H9 (cell line): ENCODE measurements around the gene DCST2. TPM values are rescaled to one million over a fixed set of nuclear protein-coding genes. Genes with fewer than 3 reads are reported as not detected.

Experiments used
- DNase-seq: peaks from one replicate; pipeline ENCODE4 v3.0.0-alpha.2; 2017
- H2AFZ ChIP-seq: one replicate; pipeline ENCODE4 v1.6.1; 2013; ENCODE audit warnings: mild to moderate bottlenecking, low read length, control low read depth, moderate library complexity
- H2AK5ac ChIP-seq: 2 replicates; pipeline ENCODE4 v1.6.1; 2013; ENCODE audit warnings: low read length, control low read depth, mixed read lengths; ENCODE audit not compliant: insufficient read length
- H2BK120ac ChIP-seq: one replicate; pipeline ENCODE4 v1.6.1; 2013; ENCODE audit warnings: low read depth, mild to moderate bottlenecking, low read length, control low read depth, inconsistent platforms; ENCODE audit not compliant: poor library complexity, severe bottlenecking
- H2BK12ac ChIP-seq: 2 replicates; pipeline ENCODE4 v1.6.1; 2013; ENCODE audit warnings: low read length, control low read depth, mixed read lengths, low read depth; ENCODE audit not compliant: insufficient read length
- H2BK15ac ChIP-seq: 2 replicates; pipeline ENCODE4 v1.6.1; 2013; ENCODE audit warnings: low read depth, low read length, control low read depth
- H2BK20ac ChIP-seq: one replicate; pipeline ENCODE4 v1.6.1; 2013; ENCODE audit warnings: low read depth, mild to moderate bottlenecking, low read length, control low read depth, inconsistent platforms; ENCODE audit not compliant: poor library complexity, severe bottlenecking
- H2BK5ac ChIP-seq: 2 replicates; pipeline ENCODE4 v1.6.1; 2013; ENCODE audit warnings: low read length, control low read depth, mixed read lengths; ENCODE audit not compliant: insufficient read length
- H3K14ac ChIP-seq: 2 replicates; pipeline ENCODE4 v1.6.1; 2013; ENCODE audit warnings: low read length, control low read depth; ENCODE audit not compliant: insufficient read depth
- H3K18ac ChIP-seq: 2 replicates; pipeline ENCODE4 v1.6.1; 2013; ENCODE audit warnings: low read depth, mild to moderate bottlenecking, mixed read lengths, low read length, control low read depth; ENCODE audit not compliant: insufficient read length
- H3K23ac ChIP-seq: 2 replicates; pipeline ENCODE4 v1.6.1; 2013; ENCODE audit warnings: low read length, control low read depth, mixed read lengths, low read depth; ENCODE audit not compliant: insufficient read length
- H3K23me2 ChIP-seq: 2 replicates; pipeline ENCODE4 v1.6.1; 2013; ENCODE audit warnings: low read depth, mild to moderate bottlenecking, mixed read lengths, low read length, control low read depth; ENCODE audit not compliant: insufficient read length, poor library complexity, severe bottlenecking
- H3K27ac ChIP-seq: 2 replicates; pipeline ENCODE4 v1.5.1; 2013; ENCODE audit warnings: low read length, control low read depth, mixed read lengths, low read depth; ENCODE audit not compliant: insufficient read length
- H3K27me3 ChIP-seq: 2 replicates; pipeline ENCODE4 v1.6.1; 2013; ENCODE audit warnings: low read length, control low read depth, inconsistent platforms; ENCODE audit not compliant: insufficient read depth
- H3K4ac ChIP-seq: 2 replicates; pipeline ENCODE4 v1.6.1; 2013; ENCODE audit warnings: low read depth, mild to moderate bottlenecking, control low read depth, inconsistent platforms, low read length, moderate library complexity
- H3K4me1 ChIP-seq: 2 replicates; pipeline ENCODE4 v1.6.1; 2013; ENCODE audit warnings: low read length, control low read depth, inconsistent platforms; ENCODE audit not compliant: insufficient read depth
- H3K4me2 ChIP-seq: 2 replicates; pipeline ENCODE4 v1.6.1; 2013; ENCODE audit warnings: low read length, control low read depth, mixed read lengths; ENCODE audit not compliant: insufficient read length, insufficient read depth
- H3K56ac ChIP-seq: 2 replicates; pipeline ENCODE4 v1.6.1; 2013; ENCODE audit warnings: low read depth, mild to moderate bottlenecking, mixed read lengths, low read length, control low read depth; ENCODE audit not compliant: insufficient read length
- H3K79me1 ChIP-seq: 2 replicates; pipeline ENCODE4 v1.6.1; 2013; ENCODE audit warnings: low read depth, mild to moderate bottlenecking, moderate library complexity, low read length, control low read depth, inconsistent platforms; ENCODE audit not compliant: insufficient read depth, poor library complexity, severe bottlenecking
- H3K79me2 ChIP-seq: 2 replicates; pipeline ENCODE4 v1.6.1; 2013; ENCODE audit warnings: low read length, control low read depth, inconsistent platforms; ENCODE audit not compliant: insufficient read depth
- H3K9ac ChIP-seq: 2 replicates; pipeline ENCODE4 v1.6.1; 2013; ENCODE audit warnings: low read length, control low read depth, mixed read lengths; ENCODE audit not compliant: insufficient read length; ENCODE audit errors: extremely low read depth
- H3K9me3 ChIP-seq: one replicate; pipeline ENCODE4 v1.6.1; 2013; ENCODE audit warnings: low read depth, low read length, inconsistent platforms; ENCODE audit not compliant: control insufficient read depth
- H3T11ph ChIP-seq: one replicate; pipeline ENCODE4 v1.6.1; 2013; ENCODE audit warnings: mild to moderate bottlenecking, low read length, control low read depth, inconsistent platforms
- H4K20me1 ChIP-seq: one replicate; pipeline ENCODE4 v1.6.1; 2013; ENCODE audit not compliant: control insufficient read depth, insufficient read length, insufficient read depth
- H4K5ac ChIP-seq: 2 replicates; pipeline ENCODE4 v1.6.1; 2013; ENCODE audit warnings: low read depth, mild to moderate bottlenecking, mixed read lengths, low read length, control low read depth; ENCODE audit not compliant: insufficient read length
- H4K8ac ChIP-seq: replicated peaks from 2 replicates; pipeline ENCODE4 v1.6.1; 2013; ENCODE audit warnings: low read length, control low read depth, mixed read lengths, low read depth; ENCODE audit not compliant: insufficient read length
- H4K91ac ChIP-seq: 2 replicates; pipeline ENCODE4 v1.6.1; 2013; ENCODE audit warnings: low read depth, mild to moderate bottlenecking, moderate library complexity, mixed read lengths, low read length, control low read depth; ENCODE audit not compliant: insufficient read length
- H3K27ac Mint-ChIP-seq, 3 experiments: 2 replicates in 2 of 3; 3 replicates in 1 of 3; pipeline ENCODE4 v1.8.0; 2020 to 2021; ENCODE audit warnings: mixed read lengths in 3 of 3, mild to moderate bottlenecking in 1 of 3, moderate library complexity in 1 of 3
- H3K27me3 Mint-ChIP-seq: 2 replicates; pipeline ENCODE4 v1.8.0; 2021; ENCODE audit warnings: low read depth, mild to moderate bottlenecking, moderate library complexity, mixed read lengths
- H3K36me3 Mint-ChIP-seq, 3 experiments: 2 replicates in 2 of 3; 3 replicates in 1 of 3; pipeline ENCODE4 v1.8.0; 2020 to 2021; ENCODE audit warnings: low read depth in 3 of 3, mixed read lengths in 3 of 3; ENCODE audit not compliant: insufficient read depth in 1 of 3
- H3K4me1 Mint-ChIP-seq, 2 experiments: 2 replicates each; pipeline ENCODE4 v1.8.0; 2020; ENCODE audit warnings: mixed read lengths in 2 of 2
- H3K4me3 Mint-ChIP-seq, 2 experiments: 2 replicates in 1 of 2; 3 replicates in 1 of 2; pipeline ENCODE4 v1.8.0; 2020 to 2021; ENCODE audit warnings: mild to moderate bottlenecking in 2 of 2, mixed read lengths in 2 of 2, moderate library complexity in 1 of 2
- H3K9me3 Mint-ChIP-seq, 2 experiments: 2 replicates in 1 of 2; 3 replicates in 1 of 2; pipeline ENCODE4 v1.8.0; 2020; ENCODE audit warnings: mild to moderate bottlenecking in 2 of 2, mixed read lengths in 2 of 2, moderate library complexity in 1 of 2
- CTCF ChIP-seq: fragments of 200-600 bp; sonication (generic); conservative IDR thresholded peaks from 3 replicates; pipeline ENCODE4 v1.8.0; 2021; ENCODE audit warnings: antibody characterized with exemption, mild to moderate bottlenecking
- WGBS: extraction: QIAGEN DNeasy Blood & Tissue Kit; methylation state at CpG from one replicate; pipeline ENCODE4 v1.1.7; 2013; ENCODE audit warnings: missing lambda C conversion rate, low lambda C conversion rate, mixed read lengths; ENCODE audit not compliant: insufficient read length; ENCODE audit errors: extremely low coverage; 5-methylcytosine and 5-hydroxymethylcytosine counted together
- total RNA-seq: library from RNA; stranded (reverse); gene quantifications from 2 replicates; pipeline ENCODE4 v1.2.1, GENCODE V29; 2021

DCST2 gene
- total RNA-seq, 1 experiment from 2014 or later = 0.35 TPM

DNA sequence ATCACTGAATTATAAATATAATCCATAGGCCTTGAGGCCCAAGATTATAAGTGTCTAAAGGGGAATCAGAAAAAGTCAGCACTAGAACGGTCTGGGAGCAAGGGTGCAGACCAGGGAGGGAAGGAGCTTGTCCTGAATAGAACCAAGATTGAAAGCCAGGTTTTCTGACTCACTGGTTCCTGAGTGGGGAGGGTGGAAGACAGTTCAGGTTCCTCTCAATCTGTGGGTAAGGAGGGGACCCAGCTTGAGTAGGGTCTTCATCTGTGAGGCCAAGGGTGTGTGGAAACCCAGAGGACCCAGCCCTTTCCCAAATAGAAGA, 39.4 kb downstream of the DCST2 start:
- H3K14ac ChIP-seq = no peak overlapping the region
- Mint-ChIP-seq H3K4me1 (peaks cover 8 to 20% of the 10 kb centered on the region in 2 experiments), H3K36me3 (peaks cover 12 to 23% (median 20%) of the 10 kb centered on the region in 3 experiments; a peak in 6 of 7 replicates), H3K4me3 (no peak overlapping the region), H3K27ac (no peak overlapping the region), H3K9me3 (peaks cover 0 to 2% of the 10 kb centered on the region in 2 experiments; a peak in 2 of 5 replicates), H3K27me3 (peaks cover 3% of the 10 kb centered on the region)
- no peaks in the 10 kb centered on the region for H3K9me3 ChIP-seq
- no peak overlapping the region for H3K23ac ChIP-seq
- H2BK20ac ChIP-seq = no peak overlapping the region
- H3K79me2 ChIP-seq = no peaks in the 10 kb centered on the region
- no peak overlapping the region for H2BK5ac ChIP-seq
- no peak overlapping the region for H2BK15ac ChIP-seq
- no peak overlapping the region for H3K9ac ChIP-seq
- no peak overlapping the region for H4K5ac ChIP-seq
- no peaks in the 10 kb centered on the region for H4K20me1 ChIP-seq
- no peak overlapping the region for H3K18ac ChIP-seq
- no CpG with 5 or more reads among the region's 1 CpG for WGBS
- no peak overlapping the region for H3K4ac ChIP-seq
- H3K4me1 ChIP-seq = no peaks in the 10 kb centered on the region; the same call in 1 of the 2 replicates
- no peak overlapping the region for H2BK120ac ChIP-seq
- no peaks in the 10 kb centered on the region for H3K27me3 ChIP-seq
- no peak overlapping the region for H3K56ac ChIP-seq
- no peak overlapping the region for H2BK12ac ChIP-seq
- H3K23me2 ChIP-seq = peaks cover 3% of the 10 kb centered on the region
- H2AFZ ChIP-seq = no peak overlapping the region
- no peak overlapping the region for H2AK5ac ChIP-seq
- no peak overlapping the region for H3T11ph ChIP-seq
- H3K27ac ChIP-seq = no peak overlapping the region
- H3K79me1 ChIP-seq = no peaks in the 10 kb centered on the region
- no peak overlapping the region for H4K91ac ChIP-seq
- TF ChIP-seq CTCF = no peak
- no peak overlapping the region for H4K8ac ChIP-seq
- H3K4me2 ChIP-seq = no peak overlapping the region
- DNase-seq = peak; percentile 12
